22Rv1 (cell line): ENCODE data around the gene RAD51B.

ENCODE experiments used
- H3K27ac ChIP-seq: fragments of 450-650 bp; 2 replicates; pipeline ENCODE4 v1.5.1; 2017
- CTCF ChIP-seq: fragments of 450-650 bp; IDR thresholded peaks from 2 replicates; pipeline ENCODE4 v1.5.1; 2017; ENCODE audit warnings: mild to moderate bottlenecking
- ZFX ChIP-seq: fragments of 450-650 bp; IDR thresholded peaks from 2 replicates; pipeline ENCODE4 v1.6.1; 2017; ENCODE audit warnings: antibody characterized with exemption, borderline replicate concordance

Gene RAD51B

GRCh38 chr14:68756000-68756481 is 936.5 kb downstream of the RAD51B start:
- no peak for TF ChIP-seq ZFX
- no peak for TF ChIP-seq CTCF
- no peak overlapping the region for H3K27ac ChIP-seq

- TF ChIP-seq ZFX (no peak), CTCF (no peak)
Observed at GRCh38 chr14:68756734-68757133, 937.2 kb downstream of the RAD51B start.

GRCh38 chr14:68757618-68758081 is 938.1 kb downstream of the RAD51B start:
- TF ChIP-seq CTCF (no peak), ZFX (no peak)
- H3K27ac ChIP-seq, result no peak overlapping the region

More at GRCh38 chr14:68756734-68757133, 937.2 kb downstream of the RAD51B start:
- no peak overlapping the region for H3K27ac ChIP-seq

DNA sequence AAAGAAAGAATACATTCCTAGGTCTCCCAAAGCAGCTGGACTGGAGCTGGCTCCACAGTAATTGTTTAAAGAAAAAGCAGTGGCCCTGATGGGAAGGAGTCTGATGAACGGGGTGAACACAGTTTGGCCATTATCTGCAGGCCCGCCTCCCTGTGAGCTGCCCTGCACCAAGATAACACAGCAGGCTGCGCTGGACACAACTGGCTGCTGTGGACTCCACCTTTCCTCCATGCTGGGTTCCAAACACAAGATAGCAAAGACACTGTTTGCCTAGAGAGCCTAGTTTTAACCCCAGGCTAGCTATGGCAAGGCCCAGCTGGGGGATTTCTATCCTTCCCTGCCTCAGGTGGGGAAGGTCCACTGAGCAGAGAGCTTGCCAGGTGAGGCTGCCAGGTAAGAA is 938.7 kb downstream of the RAD51B start:
- no peak for TF ChIP-seq CTCF
- no peak for TF ChIP-seq ZFX
- H3K27ac ChIP-seq, result no peak overlapping the region

- no peak overlapping the region for H3K27ac ChIP-seq
- TF ChIP-seq ZFX (no peak), CTCF (no peak)
Observed at GRCh38 chr14:68759017-68759560, 939.5 kb downstream of the RAD51B start.

- no peak overlapping the region for H3K27ac ChIP-seq
- no peak for TF ChIP-seq CTCF
Observed at GRCh38 chr14:68759937-68760336, 940.4 kb downstream of the RAD51B start.

DNA sequence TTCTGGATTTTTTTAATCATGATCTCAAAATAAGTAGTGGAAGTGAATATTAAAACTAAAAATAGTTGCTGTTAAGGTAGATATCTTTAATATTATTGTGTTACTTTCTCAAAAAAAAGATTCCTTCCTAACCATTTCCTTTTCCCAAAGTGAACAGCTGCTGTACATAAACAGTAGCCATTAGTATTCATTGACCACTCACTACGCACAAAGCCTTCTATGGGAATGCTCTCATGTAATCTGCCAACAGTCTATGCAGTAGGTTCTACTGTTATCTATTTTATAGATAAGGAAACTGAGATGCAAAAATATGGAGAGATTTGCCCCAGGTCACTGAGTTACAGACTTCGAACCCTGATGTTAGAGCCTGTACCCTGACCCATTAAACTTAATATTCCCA is 941.2 kb downstream of the RAD51B start:
- H3K27ac ChIP-seq, result no peak overlapping the region
- no peak for TF ChIP-seq CTCF
- TF ChIP-seq ZFX, result no peak
